LoVo (cell line): ENCODE measurements around the gene TDRD3.
"Not testable (repeated sequence)": the region's sequence is repeated elsewhere in the genome, so short reads cannot be mapped to it uniquely, and the experiment has no call there.

Experiments used
- DNase-seq: peaks from one replicate; pipeline ENCODE4 v3.0.0-alpha.2; 2016; ENCODE audit warnings: low spot score

Gene TDRD3

DNA sequence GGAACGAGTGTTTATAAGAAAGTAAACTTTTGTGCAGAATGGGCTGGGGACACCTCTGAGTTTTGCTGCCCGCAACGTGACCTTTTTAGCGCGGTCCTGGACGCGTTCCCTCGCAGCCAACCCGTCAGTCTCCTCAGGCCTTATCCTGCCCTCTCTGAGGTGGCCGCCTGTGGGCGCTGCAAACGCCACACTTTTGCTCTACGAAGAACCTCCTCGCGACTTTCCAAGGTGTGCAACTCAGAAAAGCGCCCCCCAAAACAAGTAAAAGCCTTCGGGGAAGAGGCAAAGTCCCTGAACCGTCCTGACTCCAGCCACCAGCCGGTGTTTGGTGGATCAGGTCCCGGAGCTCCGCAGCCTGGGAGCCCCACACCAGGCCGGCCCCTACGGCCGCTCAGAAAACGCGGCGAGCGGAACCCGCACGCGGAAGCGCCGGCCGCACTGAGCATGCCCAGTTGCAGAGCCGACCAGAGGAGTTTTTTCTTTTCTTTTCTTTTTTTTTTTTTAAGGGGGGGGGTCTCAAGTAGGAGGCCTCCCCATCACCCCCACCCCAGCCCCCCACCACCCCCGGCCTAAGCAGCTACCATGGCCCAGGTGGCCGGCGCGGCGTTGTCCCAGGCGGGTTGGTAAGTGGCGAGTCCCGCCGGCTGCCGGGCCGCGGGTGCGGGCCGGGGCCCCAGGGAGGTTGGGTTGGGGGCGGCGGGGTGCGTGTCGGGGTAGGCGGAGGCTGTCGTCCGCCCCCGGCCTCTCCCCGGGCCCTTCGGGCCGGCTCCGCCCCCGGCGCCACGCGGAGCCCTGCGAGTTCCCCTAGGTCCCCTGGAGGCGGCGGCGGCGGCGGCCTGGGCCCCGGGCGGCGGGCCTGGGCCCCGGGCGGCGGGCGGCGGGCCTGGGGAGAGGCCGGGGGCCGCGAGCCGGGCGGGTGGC lies at the start of gene TDRD3:
TDRD3 (plus strand) TSS at position 438 of the 921 bp plus-strand sequence; CDS start at position 583, 145 bp downstream.
- peak; percentile 78 for DNase-seq

DNA sequence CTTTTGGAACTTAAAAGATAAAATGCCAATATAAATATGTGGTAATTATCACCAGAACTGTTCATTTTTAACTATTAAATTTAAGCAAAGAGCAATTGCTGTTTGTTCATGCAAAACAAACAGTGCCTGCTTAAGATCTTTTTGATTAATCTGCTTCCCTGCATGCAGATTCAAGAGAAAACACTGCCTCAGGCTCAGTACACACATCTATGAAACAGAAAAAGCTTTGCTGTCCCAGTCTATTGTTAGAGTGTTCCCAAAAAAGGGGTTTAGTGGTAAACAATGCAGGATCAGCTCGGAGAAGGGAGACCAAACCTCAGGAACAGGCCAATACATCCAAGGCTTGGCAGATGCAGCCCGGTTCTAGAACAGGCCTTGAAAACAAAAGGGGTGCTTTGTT lies 49.3 kb upstream of the TDRD3 start:
- DNase-seq = no peak

DNA sequence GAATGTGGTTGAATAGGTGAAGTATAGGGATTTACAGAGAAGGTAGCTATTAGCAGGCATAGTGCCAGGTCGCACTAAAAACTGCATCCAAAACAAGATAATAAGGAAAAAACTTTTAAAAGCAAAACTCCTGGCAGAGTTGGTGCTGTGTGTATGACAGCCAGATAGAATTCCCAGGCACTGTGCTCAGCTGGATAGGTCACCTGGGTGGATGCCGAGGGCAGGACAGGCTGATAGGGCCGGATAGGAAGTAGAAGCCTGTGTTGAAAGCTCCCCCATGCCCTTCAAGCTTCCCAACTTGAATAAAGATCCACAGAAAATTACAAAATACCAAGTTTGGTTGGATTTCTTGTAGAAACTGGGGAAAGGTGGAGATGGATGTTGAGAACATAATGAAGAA lies 48.9 kb upstream of the TDRD3 start:
- DNase-seq = no peak

DNA sequence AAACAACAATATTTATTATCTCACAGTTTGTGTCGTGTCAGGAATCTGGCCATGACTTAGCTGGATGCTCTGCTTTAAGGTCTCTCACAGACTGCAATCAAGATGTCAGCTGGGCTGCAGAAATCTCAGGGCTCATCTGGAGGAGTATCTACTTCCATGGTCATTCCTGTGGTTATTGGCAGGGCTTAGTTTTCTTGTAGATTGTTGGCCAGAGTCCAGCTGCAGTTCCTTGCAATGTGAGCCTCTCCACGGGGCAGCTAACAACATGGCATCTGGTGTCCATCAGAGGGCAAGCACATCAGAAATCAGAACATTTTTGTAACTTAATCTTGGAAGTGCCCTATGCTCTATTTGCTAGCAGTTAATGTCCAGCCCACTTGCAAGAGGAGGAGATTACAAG lies 45.7 kb upstream of the TDRD3 start:
- DNase-seq = peak; percentile 31

DNA sequence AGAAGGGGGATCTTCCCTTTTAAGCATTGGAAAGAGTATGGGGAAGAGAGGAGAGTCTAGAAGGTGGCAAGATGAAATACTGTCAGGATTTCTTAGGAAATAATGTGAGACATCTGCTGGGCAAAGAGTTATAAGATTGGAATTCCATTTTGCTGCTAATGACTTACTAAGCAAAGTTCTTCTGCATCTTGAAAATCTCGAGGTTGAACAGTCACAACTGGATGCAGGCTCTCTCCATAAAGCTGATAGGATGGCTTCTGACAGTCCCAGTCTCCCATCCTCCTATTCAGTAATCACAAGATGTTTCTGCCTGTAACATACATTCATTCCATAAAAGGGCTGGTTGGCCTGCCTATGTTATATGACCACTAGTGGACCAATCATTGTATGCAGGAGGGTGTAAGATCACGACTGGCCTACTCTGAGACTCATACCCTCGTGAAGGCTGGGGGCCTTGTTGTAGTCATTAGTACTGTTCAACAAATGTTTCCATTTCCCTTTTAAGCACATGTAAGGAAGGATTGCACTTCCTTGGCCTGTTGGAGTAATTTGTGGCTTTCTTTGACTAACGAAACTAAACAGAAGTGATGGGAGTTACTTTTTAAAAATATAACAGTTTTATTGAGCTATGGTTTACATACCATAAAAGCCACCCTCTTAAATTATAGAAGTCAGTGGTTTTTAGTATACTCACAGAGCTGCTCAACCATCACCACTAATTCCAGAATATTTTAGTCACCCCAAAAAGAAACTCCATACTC lies 45.0 kb upstream of the TDRD3 start:
- no peak for DNase-seq

DNA sequence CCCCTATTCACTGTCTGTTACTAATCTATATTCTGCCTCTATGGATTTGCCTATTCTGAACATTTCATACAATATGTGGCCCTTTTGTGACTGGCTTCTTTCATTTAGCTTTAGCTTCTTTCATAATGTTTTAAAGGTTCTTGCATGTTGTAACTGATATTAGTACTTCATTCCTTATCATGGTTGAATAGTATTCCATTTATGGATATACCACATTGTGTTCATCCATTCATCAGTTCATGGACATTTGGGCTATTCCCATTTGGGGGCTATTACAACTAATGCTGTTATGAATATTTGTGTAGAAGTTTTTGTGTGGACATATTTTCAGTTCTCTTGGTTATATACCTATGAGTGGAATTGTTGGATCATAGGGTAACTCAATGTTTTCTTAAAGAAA lies 44.4 kb upstream of the TDRD3 start:
- no peak for DNase-seq

DNA sequence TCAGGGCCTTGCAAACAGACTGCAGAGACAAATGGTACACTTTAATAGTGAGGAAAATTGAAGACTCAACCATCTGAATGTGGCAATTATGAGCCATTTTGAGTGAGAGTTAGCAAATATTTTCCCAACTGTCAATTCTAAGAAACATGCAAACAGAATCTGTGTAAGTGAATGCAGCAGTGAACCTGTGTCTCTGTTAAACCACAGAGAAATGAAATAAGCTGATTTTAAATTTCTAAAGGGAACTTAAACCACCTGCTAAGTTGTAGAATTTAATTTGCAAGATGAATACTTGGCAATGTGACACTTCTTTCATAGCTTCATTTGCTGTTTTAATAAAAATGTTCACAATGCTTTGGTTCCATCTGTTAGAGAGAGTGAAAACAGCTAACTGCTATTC lies 42.0 kb upstream of the TDRD3 start:
- no peak for DNase-seq

DNA sequence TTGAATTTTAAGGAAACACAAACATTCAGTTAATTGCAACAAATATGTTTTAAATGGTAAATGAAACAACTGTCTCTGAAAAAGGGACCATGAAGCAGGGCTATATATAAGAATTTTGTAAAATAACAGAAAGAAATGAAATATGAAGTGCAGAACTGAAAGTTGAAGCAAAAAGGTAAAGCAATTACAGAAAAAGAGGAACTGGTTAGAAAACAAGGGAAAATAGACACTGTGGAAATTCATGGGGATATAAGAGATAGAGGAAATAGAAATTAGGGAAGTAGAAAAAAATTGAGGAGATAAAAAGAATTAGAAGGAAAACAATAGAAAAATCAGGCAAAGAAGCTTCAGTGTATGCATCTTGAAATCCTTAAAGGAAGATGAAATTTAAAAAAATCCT lies 40.0 kb upstream of the TDRD3 start:
- DNase-seq = no peak

DNA sequence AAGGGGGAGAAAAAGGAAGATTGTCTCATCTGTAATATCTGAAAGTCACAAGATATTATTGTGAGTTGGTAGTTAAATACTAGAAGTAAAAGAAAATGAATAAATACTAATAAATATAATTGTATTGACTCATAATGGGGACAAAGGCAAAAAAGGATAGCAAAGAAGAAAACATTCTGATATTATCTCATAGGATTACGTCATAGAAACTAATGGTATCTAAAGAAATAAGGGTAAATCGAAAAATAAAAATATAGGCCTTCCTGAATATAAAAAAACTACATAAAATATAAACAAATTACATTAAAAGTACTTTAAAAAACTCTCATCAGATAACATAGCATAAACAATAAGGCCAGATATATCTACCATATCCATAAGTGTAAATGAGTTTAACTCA lies 38.6 kb upstream of the TDRD3 start:
- no peak for DNase-seq

DNA sequence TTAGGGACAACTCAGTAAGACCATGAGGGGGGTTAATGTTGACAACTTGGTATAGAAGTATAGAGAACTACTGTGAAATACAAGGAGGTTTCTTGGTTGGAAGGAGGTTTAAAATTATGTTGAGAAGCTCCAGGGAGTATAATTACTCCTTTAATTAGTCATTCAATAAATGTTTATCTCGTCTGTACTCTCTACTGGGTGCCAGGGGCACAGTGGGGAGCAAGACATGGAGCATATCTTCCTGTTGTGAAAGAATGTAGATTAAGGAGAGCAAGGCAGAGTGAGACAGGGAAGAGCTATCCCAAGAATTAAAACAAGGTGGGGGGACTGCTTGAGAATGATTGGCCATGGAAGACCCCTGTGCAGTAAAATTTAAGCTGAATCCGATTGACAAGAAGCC lies 33.7 kb upstream of the TDRD3 start:
- DNase-seq = no peak

DNA sequence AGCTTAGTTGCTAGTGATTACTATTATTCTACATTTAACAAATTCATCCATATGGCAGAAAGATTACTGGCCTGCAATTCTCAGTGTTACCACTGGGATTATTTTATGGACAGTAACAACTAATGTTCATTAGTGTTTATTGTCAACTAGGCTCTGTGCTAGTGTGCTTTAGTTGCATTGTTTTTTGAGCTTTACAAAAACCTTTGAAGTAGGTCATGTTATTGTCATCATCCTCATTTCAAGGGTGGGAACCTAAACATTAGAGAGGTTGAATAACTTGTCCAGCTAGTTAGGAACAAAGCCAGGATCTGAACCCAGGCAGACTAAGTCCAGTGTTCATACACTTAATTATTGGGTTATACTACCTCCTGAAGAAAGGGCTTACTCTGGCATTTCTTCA lies 27.8 kb upstream of the TDRD3 start:
- no peak for DNase-seq

DNA sequence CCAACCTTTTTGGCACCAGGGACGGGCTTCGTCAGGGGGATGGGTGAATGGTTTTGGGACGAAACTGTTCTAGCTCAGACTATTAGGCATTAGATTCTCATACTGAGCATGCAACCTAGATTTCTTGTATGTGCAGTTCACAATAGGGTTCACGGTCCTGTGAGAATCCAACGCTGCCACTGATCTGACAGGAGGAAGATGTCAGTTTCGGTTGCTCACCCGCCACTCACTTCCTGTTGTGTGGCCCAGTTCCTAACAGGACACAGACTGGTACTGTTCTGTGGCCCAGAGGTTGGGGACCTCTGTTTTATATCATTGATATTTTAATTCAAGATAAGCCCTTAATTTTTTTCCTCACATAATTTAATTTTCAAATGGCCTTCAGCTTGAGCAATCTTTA lies 26.7 kb upstream of the TDRD3 start:
- DNase-seq = no peak

DNA sequence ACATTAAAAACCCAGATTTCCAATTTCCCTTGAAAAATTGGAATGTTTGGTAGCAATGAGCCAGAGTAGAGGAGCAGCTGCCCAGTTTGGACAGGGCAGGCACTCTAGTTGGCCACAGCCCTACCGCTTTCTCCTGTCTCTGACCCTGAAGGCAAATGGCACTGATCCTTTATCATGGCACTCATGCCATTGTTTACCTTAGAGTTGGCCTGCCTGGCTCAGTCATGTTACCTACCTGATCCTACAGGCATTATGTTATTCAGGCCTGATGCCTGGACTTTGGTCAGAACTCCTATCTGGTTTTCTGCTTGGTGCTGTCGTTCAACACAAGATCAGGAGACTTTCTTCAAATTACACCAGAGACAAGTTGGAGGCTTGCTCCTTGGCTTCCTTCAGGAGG lies 24.9 kb upstream of the TDRD3 start:
- DNase-seq = no peak

DNA sequence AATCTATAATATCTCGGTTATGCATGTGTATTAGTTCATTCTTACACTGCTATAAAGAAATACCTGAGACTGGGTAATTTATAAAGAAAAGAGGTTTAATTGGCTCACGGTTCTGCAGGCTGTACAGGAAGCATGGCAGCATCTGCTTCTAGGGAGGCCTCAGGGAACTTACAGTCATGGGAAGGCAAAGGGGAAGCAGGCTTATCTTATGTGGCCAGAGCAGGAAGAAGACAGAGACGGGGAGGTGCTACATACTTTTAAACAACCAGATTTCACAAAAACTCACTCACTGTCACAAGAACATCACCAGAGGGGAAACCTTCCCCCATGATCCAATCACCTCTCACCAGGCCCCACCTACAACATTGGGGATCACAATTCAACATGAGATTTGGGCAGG lies 17.7 kb upstream of the TDRD3 start:
- DNase-seq = not testable (repeated sequence)

DNA sequence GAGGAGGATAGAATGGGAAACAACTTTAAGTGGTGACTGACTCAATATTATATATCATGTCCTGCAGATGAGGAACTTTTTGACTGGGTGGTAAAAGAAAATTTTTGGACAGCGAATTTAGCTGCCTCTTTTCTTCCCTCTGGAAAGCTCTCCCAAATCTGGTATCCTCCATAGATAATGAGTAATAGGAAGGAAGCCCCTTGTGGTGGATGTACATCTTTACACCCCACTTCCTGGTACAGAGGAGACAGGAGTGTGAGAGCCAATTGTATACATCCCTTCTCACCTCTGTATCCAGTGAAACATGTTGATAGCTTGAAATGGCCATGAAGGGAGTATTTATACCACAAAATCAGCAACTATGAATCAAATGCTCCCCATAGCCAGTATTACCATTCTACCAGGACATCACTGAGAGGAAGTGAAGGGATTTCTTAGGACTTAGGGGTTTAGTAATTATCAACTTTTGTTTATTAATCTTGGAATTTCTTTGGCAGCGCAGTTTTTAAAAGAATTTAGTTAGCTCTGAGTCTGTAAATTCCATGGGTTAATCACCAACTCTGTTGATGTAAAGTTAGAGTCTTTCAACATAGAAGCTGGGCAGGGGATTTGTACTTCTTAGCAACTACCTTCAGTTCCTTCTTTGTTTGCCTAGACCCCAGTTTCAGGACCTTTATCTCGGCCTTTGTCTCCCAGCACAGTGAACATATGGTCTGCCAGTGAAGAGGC lies 17.0 kb upstream of the TDRD3 start:
- no peak for DNase-seq

DNA sequence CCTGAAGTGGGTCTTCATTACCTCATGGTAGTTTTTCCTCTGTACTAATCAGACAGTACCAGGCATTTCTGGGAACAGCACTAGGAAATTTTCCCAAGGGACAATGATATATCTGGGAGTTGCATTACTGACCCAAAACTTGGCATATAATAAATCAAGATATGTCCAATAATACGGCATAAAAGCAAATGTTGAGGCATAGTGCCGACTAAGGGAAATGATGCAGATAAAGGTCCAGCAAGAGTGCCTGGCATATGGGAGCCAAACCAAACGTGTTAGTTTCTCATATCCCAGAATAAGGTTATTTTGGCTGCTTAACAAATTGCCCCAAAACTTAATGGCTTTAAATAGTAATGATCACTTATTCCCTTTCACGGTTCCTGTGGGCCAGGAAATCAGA lies 12.1 kb upstream of the TDRD3 start:
- no peak for DNase-seq

DNA sequence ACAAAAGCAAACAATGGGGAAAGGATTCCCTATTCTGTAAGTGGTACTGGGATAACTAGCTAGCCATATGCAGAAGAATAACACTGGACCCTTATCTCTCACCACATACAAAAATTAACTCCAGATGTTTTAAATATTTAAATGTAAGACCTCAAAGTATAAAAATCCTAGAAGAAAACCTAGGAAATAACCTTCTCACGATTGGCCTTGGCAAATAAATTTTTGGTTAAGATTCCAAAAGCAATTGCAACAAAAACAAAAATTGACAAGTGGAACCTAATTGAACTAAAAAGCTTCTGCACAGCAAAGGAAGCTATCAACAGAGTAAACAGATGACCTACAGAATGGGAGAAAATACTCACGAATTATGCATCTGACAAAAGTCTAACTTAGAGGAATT lies 10.8 kb upstream of the TDRD3 start:
- DNase-seq = no peak

DNA sequence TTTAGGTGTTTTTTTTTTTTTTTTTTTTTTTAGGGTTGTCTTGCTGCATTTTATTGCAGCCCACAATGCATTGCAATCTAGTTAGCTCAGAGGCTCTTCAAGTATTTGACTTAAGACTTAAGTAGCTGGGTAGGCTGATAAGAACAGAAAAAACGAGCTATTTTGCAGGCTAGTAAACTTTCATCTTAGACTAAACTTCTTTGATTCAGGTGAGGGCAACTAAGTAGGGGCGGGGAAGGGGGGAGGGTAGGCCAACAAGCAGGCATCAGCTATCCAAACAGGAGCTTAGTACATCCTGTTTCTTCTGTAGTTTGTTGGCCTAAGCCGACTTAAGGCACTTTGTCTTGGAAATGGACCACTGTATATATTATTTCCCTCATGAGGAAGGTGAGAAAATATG lies 4.9 kb upstream of the TDRD3 start:
- no peak for DNase-seq

DNA sequence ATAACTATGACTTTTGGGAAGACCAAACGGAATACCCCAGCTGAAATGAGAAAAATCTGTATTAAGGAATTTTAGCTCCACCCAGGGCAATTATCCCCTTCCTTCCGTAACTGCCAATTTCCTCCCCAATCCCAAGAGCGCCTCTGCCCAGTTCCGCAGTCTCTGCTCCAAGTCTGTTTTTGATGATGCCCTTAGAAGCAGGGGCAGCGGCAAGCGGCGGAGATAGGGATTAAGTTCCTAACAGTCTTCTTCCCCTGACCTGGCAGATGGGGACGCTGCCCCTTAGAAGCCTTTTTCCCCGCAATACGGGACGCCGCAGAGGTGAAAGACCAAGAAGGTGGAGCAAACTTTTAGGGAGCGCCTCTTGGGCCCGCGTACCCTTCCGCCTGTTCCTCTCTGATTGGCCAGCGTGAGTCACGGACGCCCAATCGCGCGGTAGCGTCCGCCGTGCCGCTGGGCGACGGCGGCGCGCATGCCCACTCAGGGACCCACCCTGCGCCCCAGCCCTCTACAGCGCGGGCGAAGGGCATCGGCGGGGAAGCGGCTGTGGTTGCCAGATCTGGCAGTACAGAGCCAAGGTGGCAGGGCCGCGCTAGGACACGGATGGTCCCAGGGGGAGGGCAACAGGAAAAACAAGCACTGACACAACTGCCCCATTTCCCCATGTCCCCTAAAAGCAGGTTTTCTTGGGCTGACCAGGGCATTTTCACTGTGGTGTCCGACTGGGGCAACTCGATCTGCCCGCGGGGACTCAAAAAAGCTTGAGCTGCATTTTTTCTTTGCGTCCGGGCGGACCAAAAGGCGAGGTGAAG lies 843 bp upstream of the TDRD3 start:
- DNase-seq = peak; percentile 92

DNA sequence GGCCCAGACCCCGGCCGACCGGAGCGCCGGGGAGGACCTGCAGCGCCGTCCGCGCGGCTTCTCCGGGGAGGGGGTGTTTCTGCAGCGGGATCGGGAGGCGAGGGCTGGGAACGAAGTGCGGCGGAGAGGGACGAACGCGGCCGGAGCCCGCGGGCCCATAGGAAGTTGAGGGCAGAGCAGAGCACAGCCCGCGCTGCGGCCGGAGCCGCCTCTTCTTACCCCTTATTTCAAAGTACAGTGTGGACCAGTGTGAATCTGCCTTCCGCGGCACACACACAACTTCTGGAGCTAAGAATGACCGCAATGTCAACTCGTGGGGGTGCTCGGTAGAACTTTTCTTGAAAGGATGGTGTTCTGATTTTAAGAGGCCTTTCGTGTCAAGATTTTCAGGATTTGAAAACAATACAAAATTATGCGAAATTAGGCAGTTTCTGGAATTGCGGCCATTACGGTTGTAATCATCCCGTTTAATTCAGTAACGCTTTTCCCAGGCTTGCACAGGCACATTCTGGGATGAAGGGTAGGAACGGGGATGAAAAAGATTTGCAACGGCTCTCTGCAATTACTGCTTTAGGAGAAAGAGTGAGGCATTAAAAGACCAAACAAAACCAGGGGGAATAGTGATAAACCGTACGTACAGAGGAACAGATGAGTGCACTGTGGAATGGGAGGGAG lies 821 bp downstream of the TDRD3 start:
- peak; percentile 39 for DNase-seq

DNA sequence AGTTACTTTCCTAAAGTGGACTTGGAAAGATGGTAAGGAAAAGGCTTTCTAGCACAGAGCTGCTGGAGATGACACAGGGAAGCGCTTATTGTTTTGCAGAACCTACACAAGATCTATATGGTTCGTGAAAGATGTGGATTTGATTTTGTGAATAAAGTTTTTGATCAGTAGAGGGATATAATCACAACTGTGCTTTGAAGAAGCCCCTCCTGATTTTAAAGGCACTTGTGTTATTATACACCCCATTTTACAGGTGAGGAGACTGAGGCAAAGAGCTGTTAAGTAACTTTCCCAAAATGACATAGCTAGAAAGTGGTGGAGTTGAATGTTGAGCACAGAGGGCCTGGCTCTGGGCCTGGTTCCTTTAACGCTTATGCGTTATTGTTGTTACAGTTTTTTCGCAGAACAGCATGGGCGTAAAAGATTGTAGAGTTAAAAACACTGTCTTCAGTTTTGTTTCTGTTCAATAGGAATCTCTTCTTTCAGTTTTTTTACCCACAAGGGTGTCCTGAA lies 1.4 kb downstream of the TDRD3 start:
- DNase-seq = no peak
